Measurements from ENCODE around the gene C9orf43. TPM values are rescaled to one million over a fixed set of nuclear protein-coding genes. Genes with fewer than 3 reads are reported as not detected.

Gene C9orf43
- total and polyA plus RNA-seq, 9 of the 15 experiments (the other 6 are each of a cell fraction or from before 2014, with no cell fraction given): 0.21 to 0.58 (median 0.33) TPM

GRCh38 chr9:113452113-113452605, 41.6 kb downstream of the C9orf43 start (continued):
- TF ChIP-seq, protein P1, sequence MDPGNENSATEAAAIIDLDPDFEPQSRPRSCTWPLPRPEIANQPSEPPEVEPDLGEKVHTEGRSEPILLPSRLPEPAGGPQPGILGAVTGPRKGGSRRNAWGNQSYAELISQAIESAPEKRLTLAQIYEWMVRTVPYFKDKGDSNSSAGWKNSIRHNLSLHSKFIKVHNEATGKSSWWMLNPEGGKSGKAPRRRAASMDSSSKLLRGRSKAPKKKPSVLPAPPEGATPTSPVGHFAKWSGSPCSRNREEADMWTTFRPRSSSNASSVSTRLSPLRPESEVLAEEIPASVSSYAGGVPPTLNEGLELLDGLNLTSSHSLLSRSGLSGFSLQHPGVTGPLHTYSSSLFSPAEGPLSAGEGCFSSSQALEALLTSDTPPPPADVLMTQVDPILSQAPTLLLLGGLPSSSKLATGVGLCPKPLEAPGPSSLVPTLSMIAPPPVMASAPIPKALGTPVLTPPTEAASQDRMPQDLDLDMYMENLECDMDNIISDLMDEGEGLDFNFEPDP (CRISPR knock-in tag; IDR thresholded peaks at IDR 0.05): no peak
- TF ChIP-seq DPF2 (IDR thresholded peaks at IDR 0.05): no peak
- TF ChIP-seq TRIM28 (IDR thresholded peaks at IDR 0.05): no peak
- no peak for TF ChIP-seq BACH1 (tag; IDR thresholded peaks at IDR 0.05)
- TF ChIP-seq SAFB (IDR thresholded peaks at IDR 0.05; ENCODE audit: borderline replicate concordance, low read depth, low read length): no peak
- TF ChIP-seq BMI1 (IDR thresholded peaks at IDR 0.05; ENCODE audit: low read length): no peak
- no peak for TF ChIP-seq ZNF830 (CRISPR knock-in tag; IDR thresholded peaks at IDR 0.05)
- no peak for TF ChIP-seq PREB (CRISPR knock-in tag; IDR thresholded peaks at IDR 0.05)
- peak; percentile 51; the same call in 1 of the 2 replicates for TF ChIP-seq MEF2A (IDR thresholded peaks at IDR 0.05; ENCODE audit: control insufficient read depth, low read depth, low read length)
- TF ChIP-seq NFIC (IDR thresholded peaks at IDR 0.05): no peak
- TF ChIP-seq NR4A1 (CRISPR knock-in tag; IDR thresholded peaks at IDR 0.05): no peak
- no peak for TF ChIP-seq NR4A1 (tag; IDR thresholded peaks at IDR 0.05)
- TF ChIP-seq ZNF384 (IDR thresholded peaks at IDR 0.05; ENCODE audit: low read depth, low read length): peak; percentile 67
- TF ChIP-seq, protein P2, sequence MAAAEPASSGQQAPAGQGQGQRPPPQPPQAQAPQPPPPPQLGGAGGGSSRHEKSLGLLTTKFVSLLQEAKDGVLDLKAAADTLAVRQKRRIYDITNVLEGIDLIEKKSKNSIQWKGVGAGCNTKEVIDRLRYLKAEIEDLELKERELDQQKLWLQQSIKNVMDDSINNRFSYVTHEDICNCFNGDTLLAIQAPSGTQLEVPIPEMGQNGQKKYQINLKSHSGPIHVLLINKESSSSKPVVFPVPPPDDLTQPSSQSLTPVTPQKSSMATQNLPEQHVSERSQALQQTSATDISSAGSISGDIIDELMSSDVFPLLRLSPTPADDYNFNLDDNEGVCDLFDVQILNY (CRISPR knock-in tag; IDR thresholded peaks at IDR 0.05): no peak
- TF ChIP-seq NFXL1 (CRISPR knock-in tag; IDR thresholded peaks at IDR 0.05): no peak
- TF ChIP-seq, protein P3, sequence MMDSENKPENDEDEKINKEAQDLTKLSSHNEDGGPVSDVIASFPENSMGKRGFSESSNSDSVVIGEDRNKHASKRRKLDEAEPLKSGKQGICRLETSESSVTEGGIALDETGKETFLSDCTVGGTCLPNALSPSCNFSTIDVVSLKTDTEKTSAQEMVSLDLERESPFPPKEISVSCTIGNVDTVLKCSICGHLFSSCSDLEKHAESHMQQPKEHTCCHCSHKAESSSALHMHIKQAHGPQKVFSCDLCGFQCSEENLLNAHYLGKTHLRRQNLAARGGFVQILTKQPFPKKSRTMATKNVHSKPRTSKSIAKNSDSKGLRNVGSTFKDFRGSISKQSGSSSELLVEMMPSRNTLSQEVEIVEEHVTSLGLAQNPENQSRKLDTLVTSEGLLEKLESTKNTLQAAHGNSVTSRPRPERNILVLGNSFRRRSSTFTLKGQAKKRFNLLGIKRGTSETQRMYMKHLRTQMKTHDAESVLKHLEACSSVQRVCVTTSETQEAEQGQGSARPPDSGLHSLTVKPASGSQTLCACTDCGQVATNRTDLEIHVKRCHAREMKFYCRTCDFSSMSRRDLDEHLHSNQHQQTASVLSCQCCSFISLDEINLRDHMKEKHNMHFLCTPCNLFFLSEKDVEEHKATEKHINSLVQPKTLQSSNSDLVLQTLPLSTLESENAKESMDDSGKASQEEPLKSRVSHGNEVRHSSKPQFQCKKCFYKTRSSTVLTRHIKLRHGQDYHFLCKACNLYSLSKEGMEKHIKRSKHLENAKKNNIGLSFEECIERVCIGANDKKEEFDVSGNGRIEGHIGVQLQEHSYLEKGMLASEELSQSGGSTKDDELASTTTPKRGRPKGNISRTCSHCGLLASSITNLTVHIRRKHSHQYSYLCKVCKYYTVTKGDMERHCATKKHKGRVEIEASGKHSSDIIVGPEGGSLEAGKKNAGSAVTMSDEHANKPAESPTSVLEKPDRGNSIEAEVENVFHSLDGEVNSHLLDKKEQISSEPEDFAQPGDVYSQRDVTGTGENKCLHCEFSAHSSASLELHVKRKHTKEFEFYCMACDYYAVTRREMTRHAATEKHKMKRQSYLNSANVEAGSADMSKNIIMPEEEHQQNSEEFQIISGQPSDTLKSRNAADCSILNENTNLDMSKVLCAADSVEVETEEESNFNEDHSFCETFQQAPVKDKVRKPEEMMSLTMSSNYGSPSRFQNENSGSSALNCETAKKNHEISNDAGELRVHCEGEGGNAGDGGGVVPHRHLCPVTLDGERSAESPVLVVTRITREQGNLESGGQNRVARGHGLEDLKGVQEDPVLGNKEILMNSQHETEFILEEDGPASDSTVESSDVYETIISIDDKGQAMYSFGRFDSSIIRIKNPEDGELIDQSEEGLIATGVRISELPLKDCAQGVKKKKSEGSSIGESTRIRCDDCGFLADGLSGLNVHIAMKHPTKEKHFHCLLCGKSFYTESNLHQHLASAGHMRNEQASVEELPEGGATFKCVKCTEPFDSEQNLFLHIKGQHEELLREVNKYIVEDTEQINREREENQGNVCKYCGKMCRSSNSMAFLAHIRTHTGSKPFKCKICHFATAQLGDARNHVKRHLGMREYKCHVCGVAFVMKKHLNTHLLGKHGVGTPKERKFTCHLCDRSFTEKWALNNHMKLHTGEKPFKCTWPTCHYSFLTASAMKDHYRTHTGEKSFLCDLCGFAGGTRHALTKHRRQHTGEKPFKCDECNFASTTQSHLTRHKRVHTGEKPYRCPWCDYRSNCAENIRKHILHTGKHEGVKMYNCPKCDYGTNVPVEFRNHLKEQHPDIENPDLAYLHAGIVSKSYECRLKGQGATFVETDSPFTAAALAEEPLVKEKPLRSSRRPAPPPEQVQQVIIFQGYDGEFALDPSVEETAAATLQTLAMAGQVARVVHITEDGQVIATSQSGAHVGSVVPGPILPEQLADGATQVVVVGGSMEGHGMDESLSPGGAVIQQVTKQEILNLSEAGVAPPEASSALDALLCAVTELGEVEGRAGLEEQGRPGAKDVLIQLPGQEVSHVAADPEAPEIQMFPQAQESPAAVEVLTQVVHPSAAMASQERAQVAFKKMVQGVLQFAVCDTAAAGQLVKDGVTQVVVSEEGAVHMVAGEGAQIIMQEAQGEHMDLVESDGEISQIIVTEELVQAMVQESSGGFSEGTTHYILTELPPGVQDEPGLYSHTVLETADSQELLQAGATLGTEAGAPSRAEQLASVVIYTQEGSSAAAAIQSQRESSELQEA (IDR thresholded peaks at IDR 0.05; ENCODE audit: low read depth): no peak
- TF ChIP-seq DACH1 (IDR thresholded peaks at IDR 0.05; ENCODE audit: partially characterized antibody): no peak
- no peak for TF ChIP-seq FOXM1 (IDR thresholded peaks at IDR 0.05; ENCODE audit: low read depth)
- no peak for TF ChIP-seq FOXM1 (CRISPR knock-in tag; IDR thresholded peaks at IDR 0.05; ENCODE audit: low read depth)
